ENCODE results near the gene NUP214.

NUP214 gene

DNA sequence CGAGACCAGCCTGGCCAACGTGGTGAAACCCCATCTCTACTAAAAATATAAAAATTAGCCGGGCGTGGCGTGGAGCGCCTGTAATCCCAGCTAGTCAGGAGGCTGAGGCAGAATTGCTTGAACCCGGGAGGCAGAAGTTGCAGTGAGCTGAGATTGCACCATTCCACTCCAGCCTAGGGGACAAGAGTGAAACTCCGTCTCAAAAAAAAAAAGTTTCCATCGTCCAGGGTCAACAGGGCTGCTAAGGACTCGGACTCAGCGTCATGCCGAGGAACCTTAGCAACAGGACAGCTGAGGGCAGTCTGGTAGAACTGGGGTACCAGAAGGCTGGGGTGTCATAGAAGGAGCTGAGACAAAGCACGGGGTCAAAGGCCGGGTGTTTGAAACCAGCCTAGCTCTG lies 129.2 kb downstream of the NUP214 start:
- Histone ChIP-seq H3K9ac (ENCODE audit: low read length) (0 out of 2 replicates have a peak overlapping the region, but pooled peaks have one; percentile 1), H4K20me1 (ENCODE audit: low read depth, low read length) (no peaks in the 10 kb centered on the region), H2AFZ (ENCODE audit: low read depth, low read length, severe bottlenecking) (no peak overlapping the region), H3K4me2 (ENCODE audit: low read depth, low read length, poor library complexity, severe bottlenecking) (peak overlapping the region; percentile 20), H3F3A (ENCODE audit: insufficient read depth) (peaks cover 17% of the 10 kb centered on the region), H3K79me2 (ENCODE audit: insufficient read depth, low read length) (no peaks in the 10 kb centered on the region), H3K27me3 (ENCODE audit: low read length) (no peaks in the 10 kb centered on the region), H3K9me2 (replicated peaks; ENCODE audit: insufficient read depth, low read length) (no peaks in the 10 kb centered on the region), H3K4me3 (ENCODE audit: insufficient read depth, low read length, poor library complexity, severe bottlenecking) (no peak overlapping the region), H3K27ac (ENCODE audit: low read depth, low read length) (peak overlapping the region; percentile 65), H3K9me3 (ENCODE audit: insufficient read depth, low read length) (no peaks in the 10 kb centered on the region), H3K36me3 (ENCODE audit: low read length) (no peaks in the 10 kb centered on the region)
- TF ChIP-seq, protein P1, sequence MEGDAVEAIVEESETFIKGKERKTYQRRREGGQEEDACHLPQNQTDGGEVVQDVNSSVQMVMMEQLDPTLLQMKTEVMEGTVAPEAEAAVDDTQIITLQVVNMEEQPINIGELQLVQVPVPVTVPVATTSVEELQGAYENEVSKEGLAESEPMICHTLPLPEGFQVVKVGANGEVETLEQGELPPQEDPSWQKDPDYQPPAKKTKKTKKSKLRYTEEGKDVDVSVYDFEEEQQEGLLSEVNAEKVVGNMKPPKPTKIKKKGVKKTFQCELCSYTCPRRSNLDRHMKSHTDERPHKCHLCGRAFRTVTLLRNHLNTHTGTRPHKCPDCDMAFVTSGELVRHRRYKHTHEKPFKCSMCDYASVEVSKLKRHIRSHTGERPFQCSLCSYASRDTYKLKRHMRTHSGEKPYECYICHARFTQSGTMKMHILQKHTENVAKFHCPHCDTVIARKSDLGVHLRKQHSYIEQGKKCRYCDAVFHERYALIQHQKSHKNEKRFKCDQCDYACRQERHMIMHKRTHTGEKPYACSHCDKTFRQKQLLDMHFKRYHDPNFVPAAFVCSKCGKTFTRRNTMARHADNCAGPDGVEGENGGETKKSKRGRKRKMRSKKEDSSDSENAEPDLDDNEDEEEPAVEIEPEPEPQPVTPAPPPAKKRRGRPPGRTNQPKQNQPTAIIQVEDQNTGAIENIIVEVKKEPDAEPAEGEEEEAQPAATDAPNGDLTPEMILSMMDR (IDR thresholded peaks at IDR 0.05; ENCODE audit: insufficient read depth, low read length, poor library complexity, severe bottlenecking): no peak
- no peak for TF ChIP-seq EZH2phosphoT487 (conservative IDR thresholded peaks at IDR 0.05; ENCODE audit: low read length)

- Histone ChIP-seq H3K4me3 (ENCODE audit: insufficient read depth, low read length, poor library complexity, severe bottlenecking) (peak overlapping the region; percentile 29), H3K9me3 (ENCODE audit: insufficient read depth, low read length) (no peaks in the 10 kb centered on the region), H2AFZ (ENCODE audit: low read depth, low read length, severe bottlenecking) (peak overlapping the region; percentile 92), H3K4me2 (ENCODE audit: low read depth, low read length, poor library complexity, severe bottlenecking) (peak overlapping the region; percentile 69), H3K9ac (ENCODE audit: low read length) (peak overlapping the region; percentile 56), H3K36me3 (ENCODE audit: low read length) (no peaks in the 10 kb centered on the region), H3K79me2 (ENCODE audit: insufficient read depth, low read length) (no peaks in the 10 kb centered on the region), H3K27ac (ENCODE audit: low read depth, low read length) (peak overlapping the region; percentile 75), H4K20me1 (ENCODE audit: low read depth, low read length) (no peaks in the 10 kb centered on the region), H3K27me3 (ENCODE audit: low read length) (no peaks in the 10 kb centered on the region), H3K9me2 (replicated peaks; ENCODE audit: insufficient read depth, low read length) (no peaks in the 10 kb centered on the region), H3F3A (ENCODE audit: insufficient read depth) (peaks cover 17% of the 10 kb centered on the region)
- no peak for TF ChIP-seq EZH2phosphoT487 (conservative IDR thresholded peaks at IDR 0.05; ENCODE audit: low read length)
- TF ChIP-seq, protein P1 (IDR thresholded peaks at IDR 0.05; ENCODE audit: insufficient read depth, low read length, poor library complexity, severe bottlenecking): no peak
Measured at GRCh38 chr9:131255676-131256197, 130.4 kb downstream of the NUP214 start.

DNA sequence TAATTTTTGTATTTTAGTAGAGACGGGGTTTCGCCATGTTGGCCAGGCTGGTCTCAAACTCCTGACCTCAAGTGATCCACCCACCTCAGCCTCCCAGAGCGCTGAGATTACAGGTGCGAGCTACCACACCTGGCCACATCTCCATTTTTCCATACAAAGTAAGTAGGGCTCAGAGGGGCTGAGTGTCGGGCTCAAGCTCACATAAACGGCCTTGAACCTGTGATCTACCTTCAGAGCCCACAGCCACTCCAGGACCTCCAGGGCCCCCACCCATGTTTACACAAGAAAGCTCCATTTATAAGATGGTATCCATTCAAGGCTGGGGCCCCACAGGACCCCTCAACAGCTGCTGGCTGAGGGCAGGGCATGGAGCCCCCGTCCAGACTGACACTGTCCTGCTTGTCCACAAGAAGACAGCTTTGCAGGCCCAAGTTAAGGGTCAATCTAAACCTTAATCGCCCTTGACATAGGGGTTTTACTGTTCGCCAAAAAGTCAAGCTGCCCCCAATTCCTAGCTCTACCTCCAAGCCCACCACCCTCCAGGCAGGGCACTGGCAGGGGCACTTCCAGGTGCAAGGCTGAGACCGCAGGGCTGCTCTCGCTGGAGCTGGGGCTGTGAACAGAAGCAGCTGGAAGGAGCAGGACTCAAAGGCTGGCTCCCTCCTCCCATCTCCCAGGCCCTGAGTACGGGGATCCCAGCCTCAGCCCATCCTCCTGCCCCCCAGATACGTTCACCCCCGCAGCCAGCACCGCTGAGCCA lies 132.1 kb downstream of the NUP214 start:
- Histone ChIP-seq H3F3A (ENCODE audit: insufficient read depth) (peaks cover 17% of the 10 kb centered on the region), H3K4me2 (ENCODE audit: low read depth, low read length, poor library complexity, severe bottlenecking) (no peak overlapping the region), H3K9ac (ENCODE audit: low read length) (no peak overlapping the region)

More for the DNA sequence above, 132.1 kb downstream of the NUP214 start:
- TF ChIP-seq EZH2phosphoT487 (conservative IDR thresholded peaks at IDR 0.05; ENCODE audit: low read length): no peak
- TF ChIP-seq, protein P1 (IDR thresholded peaks at IDR 0.05; ENCODE audit: insufficient read depth, low read length, poor library complexity, severe bottlenecking): no peak
- Histone ChIP-seq H2AFZ (ENCODE audit: low read depth, low read length, severe bottlenecking) (no peak overlapping the region), H3K27me3 (ENCODE audit: low read length) (no peaks in the 10 kb centered on the region), H3K4me3 (ENCODE audit: insufficient read depth, low read length, poor library complexity, severe bottlenecking) (no peak overlapping the region), H3K9me2 (replicated peaks; ENCODE audit: insufficient read depth, low read length) (no peaks in the 10 kb centered on the region), H3K36me3 (ENCODE audit: low read length) (no peaks in the 10 kb centered on the region), H3K79me2 (ENCODE audit: insufficient read depth, low read length) (no peaks in the 10 kb centered on the region), H3K9me3 (ENCODE audit: insufficient read depth, low read length) (no peaks in the 10 kb centered on the region), H4K20me1 (ENCODE audit: low read depth, low read length) (no peaks in the 10 kb centered on the region), H3K27ac (ENCODE audit: low read depth, low read length) (no peak overlapping the region)

Measured in SU-DHL-6 (cell line).